Fibroblast of skin of left quadriceps (primary cell): Measurements from ENCODE around the gene PADI3.

Experiments
- DNase-seq, 2 experiments: peaks; one replicate each; pipeline ENCODE4 v3.0.0-alpha.2; 2013; ENCODE audit warnings: low read depth in 2 of 2

The PADI3 gene

DNA sequence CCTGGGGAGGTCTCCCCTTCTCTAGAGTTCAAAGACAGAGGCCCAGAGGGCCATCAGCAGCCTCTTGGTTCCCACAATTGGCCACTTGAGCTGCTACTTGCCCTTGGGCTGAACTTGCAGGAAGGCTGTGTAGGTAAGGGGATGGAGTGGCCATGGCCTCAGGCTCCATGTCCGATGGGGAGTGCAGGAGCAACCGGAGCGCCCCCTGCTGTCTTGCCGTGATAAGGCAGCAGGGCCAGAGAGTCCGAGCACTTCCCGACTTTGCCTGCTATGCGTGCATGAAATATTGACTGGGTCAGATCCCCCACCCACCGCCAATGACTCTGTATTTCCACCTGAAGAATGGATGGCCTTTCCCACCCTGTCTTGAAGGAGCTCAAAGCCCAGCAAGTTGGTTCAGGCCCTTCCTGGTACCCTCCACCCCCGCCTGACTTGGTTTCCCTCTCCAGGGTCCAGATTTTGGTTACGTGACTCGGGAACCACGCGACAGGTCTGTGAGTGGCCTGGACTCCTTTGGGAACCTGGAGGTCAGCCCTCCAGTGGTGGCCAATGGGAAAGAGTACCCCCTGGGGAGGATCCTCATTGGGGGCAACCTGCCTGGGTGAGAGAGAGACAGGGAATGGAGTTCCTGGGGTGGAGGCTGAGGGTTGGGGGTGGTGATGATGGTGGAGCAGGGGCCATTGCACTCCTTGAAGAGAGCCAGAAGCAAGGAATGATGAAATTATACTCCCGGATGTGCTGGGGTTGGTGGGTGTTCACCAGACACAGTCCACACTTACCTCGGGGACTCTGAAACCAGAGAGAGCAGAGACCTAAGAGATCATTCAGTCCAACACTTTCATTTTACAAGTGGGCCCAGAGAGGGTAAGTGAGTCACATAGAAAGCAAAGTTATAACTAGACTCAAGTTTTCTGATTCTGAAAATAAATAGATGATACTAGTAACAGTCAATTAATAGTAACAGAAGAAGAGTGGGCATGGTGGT lies 25.6 kb downstream of the PADI3 start:
- no peak for DNase-seq

DNA sequence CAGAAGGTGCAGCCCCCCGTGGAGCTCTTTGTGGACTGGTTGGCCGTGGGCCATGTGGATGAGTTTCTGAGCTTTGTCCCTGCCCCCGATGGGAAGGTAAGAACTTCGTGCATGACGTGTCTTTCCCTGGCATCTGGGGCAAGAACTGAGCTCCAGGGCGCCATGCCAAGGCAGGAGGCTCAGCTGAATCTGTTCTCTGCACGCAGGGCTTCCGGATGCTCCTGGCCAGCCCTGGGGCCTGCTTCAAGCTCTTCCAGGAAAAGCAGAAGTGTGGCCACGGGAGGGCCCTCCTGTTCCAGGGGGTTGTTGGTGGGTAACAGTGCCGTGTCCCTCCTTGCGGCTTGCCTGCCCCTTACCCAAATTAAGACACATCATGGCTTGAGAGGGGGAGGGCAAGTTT lies 27.7 kb downstream of the PADI3 start:
- DNase-seq: no peak

GRCh38 chr1:17277511-17278159 lies 28.7 kb downstream of the PADI3 start:
- no peak for DNase-seq

- no peak for DNase-seq
These were observed 30.3 kb downstream of the PADI3 start for GRCh38 chr1:17278996-17279830.

GRCh38 chr1:17280436-17280835 lies 31.5 kb downstream of the PADI3 start:
- no peak for DNase-seq

- DNase-seq: no peak
These were observed 32.0 kb downstream of the PADI3 start for GRCh38 chr1:17280894-17281293.

GRCh38 chr1:17281775-17282181 lies 32.9 kb downstream of the PADI3 start:
- no peak for DNase-seq

GRCh38 chr1:17282836-17283235 lies 33.9 kb downstream of the PADI3 start:
- no peak for DNase-seq

DNA sequence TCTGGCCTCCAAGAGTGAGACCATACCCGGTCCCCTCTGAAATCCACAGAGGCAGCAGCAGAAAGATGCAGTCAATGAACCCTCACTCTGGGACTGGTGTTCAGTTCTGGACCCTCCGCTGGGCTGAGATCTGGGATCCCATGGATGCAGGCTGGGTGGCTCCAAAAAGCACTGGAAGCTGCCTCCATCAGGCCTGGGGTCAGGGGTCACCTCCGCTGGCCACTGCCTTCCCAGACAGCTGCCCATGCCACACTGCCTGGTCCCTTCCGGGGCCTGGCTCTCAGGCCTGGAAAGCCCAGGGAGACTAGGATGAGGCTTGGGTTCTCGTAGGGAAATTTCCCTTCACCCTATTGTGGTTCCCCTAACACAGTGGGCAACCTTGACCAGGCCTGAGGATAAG lies 37.7 kb downstream of the PADI3 start:
- DNase-seq: no peak

GRCh38 chr1:17287130-17287776 lies 38.4 kb downstream of the PADI3 start:
- DNase-seq: peak; percentile 32 to 44

GRCh38 chr1:17289721-17290120 lies 40.8 kb downstream of the PADI3 start:
- peak; percentile 11 to 16 for DNase-seq

- DNase-seq: no peak
These were observed 41.7 kb downstream of the PADI3 start for GRCh38 chr1:17290553-17290952.

DNA sequence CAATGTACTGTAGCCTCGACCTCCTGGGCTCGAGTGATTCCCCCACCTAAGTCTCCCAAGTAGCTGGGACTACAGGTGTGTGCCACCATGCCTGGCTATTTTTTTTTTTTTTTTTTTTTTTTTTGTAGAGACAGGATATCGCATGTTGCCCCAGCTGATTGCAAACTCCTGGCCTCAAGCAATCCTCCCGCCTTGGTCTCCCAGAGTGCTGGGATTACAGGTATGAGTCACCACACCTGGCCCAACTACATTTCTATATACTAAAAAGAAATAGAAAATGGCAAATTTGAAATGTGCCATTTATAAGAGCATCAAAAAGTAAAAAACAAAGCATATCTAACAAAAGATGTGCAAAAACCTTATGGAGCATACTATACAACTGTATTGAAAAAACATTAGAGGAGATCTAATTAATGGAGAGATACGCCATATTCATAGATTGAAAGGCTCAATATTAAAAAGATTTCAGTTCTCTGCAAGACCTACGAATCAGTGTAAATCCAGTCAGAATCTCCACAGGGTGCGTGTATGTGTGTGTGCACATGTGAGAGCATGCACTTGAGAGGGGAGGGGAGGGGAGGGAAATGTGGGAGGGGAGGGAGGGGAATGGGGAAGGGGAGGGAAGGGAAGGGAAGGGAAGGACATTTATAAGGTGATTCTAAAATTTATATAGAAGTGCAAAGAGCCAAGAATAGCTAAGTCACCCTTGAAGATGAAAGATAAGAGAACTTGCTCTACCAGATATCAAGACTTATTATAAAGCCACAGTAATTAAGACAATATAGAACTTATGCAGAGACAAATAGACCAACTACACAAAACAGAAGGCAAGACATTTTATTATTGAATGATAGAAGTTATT lies 43.6 kb downstream of the PADI3 start:
- DNase-seq: no peak

DNA sequence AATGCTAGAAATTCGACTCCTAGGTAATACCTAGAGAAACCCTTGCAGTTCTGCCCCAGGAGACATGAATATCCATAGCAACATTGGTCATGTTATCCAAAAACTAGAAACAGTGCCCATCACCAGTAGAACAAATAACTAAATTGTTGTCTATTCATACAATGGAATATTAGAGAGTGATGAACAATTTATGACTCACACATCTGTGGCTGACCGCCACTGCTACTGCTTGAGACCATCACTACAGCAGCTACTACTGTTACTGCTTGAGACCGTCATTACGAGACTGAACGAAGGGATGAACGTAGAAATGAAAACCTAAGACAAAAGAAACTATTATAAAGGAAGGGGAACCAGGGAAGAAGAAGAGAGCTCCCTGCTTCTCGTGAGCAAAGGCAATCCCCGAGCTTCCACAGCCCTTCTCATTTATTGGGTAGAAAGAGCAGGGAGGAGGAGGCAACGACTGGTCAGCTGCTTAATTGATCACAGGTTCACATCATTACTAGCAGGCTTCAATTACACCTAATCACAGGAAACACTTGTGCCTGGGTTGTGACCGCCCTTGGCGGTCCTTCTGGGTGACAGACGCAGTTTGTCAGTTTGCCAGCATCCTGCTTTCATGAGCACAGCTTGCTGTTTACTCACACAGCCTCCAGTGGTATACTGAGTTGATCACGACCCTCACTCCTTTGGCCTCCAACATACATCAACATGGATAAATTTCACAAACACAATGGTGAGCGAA lies 45.0 kb downstream of the PADI3 start:
- DNase-seq: no peak

- no peak for DNase-seq
These were observed 46.4 kb downstream of the PADI3 start for GRCh38 chr1:17295292-17295691.

GRCh38 chr1:17296086-17296485 lies 47.2 kb downstream of the PADI3 start:
- DNase-seq: no peak

- no peak for DNase-seq
These were observed 49.1 kb downstream of the PADI3 start for GRCh38 chr1:17297991-17298390.

DNA sequence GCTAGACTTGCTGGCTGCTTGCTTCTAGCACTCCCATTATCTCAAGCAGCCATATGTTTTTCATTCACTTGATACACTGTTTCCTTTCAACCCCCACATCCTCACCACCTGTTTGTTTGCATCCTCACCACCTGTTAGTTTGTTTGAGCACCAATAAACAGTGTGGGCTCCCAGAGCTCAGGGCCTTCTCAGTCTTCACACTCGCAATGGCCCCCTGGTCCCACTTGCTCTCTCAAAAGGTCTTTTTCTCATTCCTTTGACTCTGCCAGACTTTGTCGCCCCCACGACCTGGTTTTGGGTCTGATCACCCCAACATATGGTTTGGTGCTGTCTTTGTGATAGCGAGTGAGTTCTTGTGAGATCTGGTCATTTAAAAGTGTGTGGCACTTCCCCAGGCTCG lies 52.9 kb downstream of the PADI3 start:
- no peak for DNase-seq

DNA sequence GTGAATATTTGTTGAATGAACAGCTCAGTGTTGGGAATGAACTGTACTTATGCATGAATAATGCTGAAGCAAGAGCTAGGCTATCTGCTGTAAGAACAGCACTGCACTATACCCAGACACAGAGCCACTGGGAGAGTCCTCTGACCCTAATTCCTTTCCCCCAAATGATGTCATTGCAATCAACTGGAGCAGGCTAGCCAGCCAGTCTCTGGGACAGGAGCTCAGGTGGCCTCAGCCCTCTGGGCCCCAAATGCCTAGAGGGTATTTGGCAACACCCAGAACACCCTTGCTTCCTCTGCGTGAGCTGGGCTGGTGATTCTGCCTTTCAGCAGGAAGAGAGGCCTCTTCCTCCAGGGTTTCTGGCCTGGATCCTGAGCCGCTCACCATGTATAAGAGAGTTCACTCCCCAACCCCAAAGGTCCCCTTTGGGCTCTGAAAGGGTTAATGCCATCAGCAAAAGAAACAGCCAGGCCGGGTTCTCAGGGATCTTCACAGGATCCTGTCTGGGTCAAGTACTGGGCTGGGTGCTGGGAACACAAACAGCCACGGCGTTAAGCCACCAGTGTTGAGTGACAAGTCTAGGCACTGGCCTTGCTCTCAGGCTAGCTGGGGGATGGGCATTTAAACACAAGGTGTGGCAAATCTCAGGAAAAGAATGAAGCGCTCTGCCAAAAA lies 55.4 kb downstream of the PADI3 start:
- no peak for DNase-seq

- DNase-seq: no peak
These were observed 55.9 kb downstream of the PADI3 start for GRCh38 chr1:17304826-17305175.
